ENCODE measurements around the gene ERC1. TPM values are rescaled to one million over a fixed set of nuclear protein-coding genes. Genes with fewer than 3 reads are reported as not detected.

Gene ERC1
- total RNA-seq, 2 experiments from 2014 or later, result 40.1 to 49.6 TPM

GRCh38 chr12:1403417-1403816 lies 412.4 kb downstream of the ERC1 start:
- DNase-seq (no peak), ATAC-seq (ENCODE audit: poor library complexity) (no peak)
- ChIA-PET POLR2A (no interaction called here), CTCF (no interaction called here)
- no peaks in the 10 kb centered on the region for H3K9me3 Mint-ChIP-seq
- no peaks in the 10 kb centered on the region for H3K27me3 Mint-ChIP-seq
- H3K36me3 Mint-ChIP-seq (ENCODE audit: low read depth), result peaks cover 8% of the 10 kb centered on the region
- no peaks in the 10 kb centered on the region for H3K4me1 ChIP-seq (ENCODE audit: insufficient read depth, low read length)
- no peaks in the 10 kb centered on the region for H3K27me3 ChIP-seq (ENCODE audit: control insufficient read depth in 1 of 2, insufficient read depth in 2 of 2, low read length in 2 of 2)
- H3K27ac Mint-ChIP-seq, result no peak overlapping the region
- H3K4me3 Mint-ChIP-seq, result no peak overlapping the region
- peaks cover under 1% of the 10 kb centered on the region for H3K36me3 ChIP-seq (ENCODE audit: insufficient read depth, low read length)
- H3K27ac ChIP-seq (ENCODE audit: low read depth in 1 of 2, low read length in 2 of 2), result no peak overlapping the region
- no peaks in the 10 kb centered on the region for H3K4me1 Mint-ChIP-seq (ENCODE audit: low read depth)
- TF ChIP-seq CTCF (IDR thresholded peaks at IDR 0.05), result no peak
- intact Hi-C loops (cut with DNase I, micrococcal nuclease), result no loop called here
- H3K4me3 ChIP-seq (ENCODE audit: low read length), result no peak overlapping the region
- H3K9me3 ChIP-seq (ENCODE audit: control insufficient read depth in 1 of 2, insufficient read depth in 1 of 2, low read length in 2 of 2), result no peaks in the 10 kb centered on the region

DNA sequence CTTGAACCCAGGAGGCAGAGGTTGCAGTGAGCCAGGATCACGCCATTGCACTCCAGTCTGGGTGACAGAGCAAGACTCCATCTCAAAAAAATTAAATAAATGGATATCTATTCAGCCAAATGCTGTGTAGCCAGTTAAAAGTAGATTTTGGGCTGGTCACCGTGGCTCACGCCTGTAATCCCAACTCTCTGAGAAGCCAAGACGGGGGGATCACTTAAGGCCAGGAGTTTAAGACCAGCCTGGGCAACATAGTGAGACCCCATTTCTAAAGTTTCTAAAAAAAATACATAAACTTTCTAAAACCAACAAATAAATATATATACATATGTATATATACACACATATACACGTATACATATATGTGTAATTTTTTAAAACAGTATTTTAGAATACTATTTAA lies 414.6 kb downstream of the ERC1 start:
- intact Hi-C loops (cut with DNase I, micrococcal nuclease), result no loop called here
- Histone ChIP-seq H3K9me3 (ENCODE audit: control insufficient read depth in 1 of 2, insufficient read depth in 1 of 2, low read length in 2 of 2) (no peaks in the 10 kb centered on the region), H3K4me3 (ENCODE audit: low read length) (no peak overlapping the region), H3K27me3 (ENCODE audit: control insufficient read depth in 1 of 2, insufficient read depth in 2 of 2, low read length in 2 of 2) (no peaks in the 10 kb centered on the region), H3K4me1 (ENCODE audit: insufficient read depth, low read length) (no peaks in the 10 kb centered on the region), H3K36me3 (ENCODE audit: insufficient read depth, low read length) (peaks cover 16% of the 10 kb centered on the region), H3K27ac (ENCODE audit: low read depth in 1 of 2, low read length in 2 of 2) (no peak overlapping the region)
- H3K4me3 Mint-ChIP-seq, result no peak overlapping the region
- DNase-seq (no peak), ATAC-seq (ENCODE audit: poor library complexity) (no peak)
- ChIA-PET CTCF (no interaction called here), POLR2A (no interaction called here)
- H3K4me1 Mint-ChIP-seq (ENCODE audit: low read depth), result no peaks in the 10 kb centered on the region
- H3K9me3 Mint-ChIP-seq, result no peaks in the 10 kb centered on the region
- no peaks in the 10 kb centered on the region for H3K27me3 Mint-ChIP-seq
- TF ChIP-seq CTCF (IDR thresholded peaks at IDR 0.05), result no peak
- H3K36me3 Mint-ChIP-seq (ENCODE audit: low read depth), result peaks cover 28% of the 10 kb centered on the region
- no peak overlapping the region for H3K27ac Mint-ChIP-seq

DNA sequence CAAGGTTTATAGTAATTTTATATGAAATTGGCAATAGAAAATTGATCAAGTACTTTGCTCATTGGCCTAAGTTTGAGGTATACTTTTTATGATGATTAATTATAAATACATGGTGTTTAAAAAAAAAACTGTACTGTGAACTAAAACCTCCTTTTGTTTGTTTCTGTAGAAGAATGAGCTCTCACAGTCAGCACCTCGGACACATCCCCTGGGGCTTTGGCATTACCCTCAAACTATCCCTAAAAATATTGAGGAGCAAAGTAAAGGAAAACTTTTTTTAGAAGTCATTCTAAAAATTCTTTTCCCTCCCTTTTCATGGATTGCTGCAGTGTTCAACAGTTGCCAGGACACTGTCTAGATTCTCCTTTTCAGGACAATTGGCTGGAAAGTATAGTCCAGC lies 419.8 kb downstream of the ERC1 start:
- DNase-seq (no peak), ATAC-seq (ENCODE audit: poor library complexity) (no peak)
- Histone ChIP-seq H3K27ac (ENCODE audit: low read depth in 1 of 2, low read length in 2 of 2) (no peak overlapping the region), H3K9me3 (ENCODE audit: control insufficient read depth in 1 of 2, insufficient read depth in 1 of 2, low read length in 2 of 2) (no peaks in the 10 kb centered on the region), H3K4me1 (ENCODE audit: insufficient read depth, low read length) (no peaks in the 10 kb centered on the region), H3K4me3 (ENCODE audit: low read length) (no peak overlapping the region), H3K27me3 (ENCODE audit: control insufficient read depth in 1 of 2, insufficient read depth in 2 of 2, low read length in 2 of 2) (no peaks in the 10 kb centered on the region), H3K36me3 (ENCODE audit: insufficient read depth, low read length) (peaks cover 27% of the 10 kb centered on the region)
- POLR2A ChIA-PET, result no interaction called here
- H3K4me1 Mint-ChIP-seq (ENCODE audit: low read depth), result no peaks in the 10 kb centered on the region
- H3K9me3 Mint-ChIP-seq, result no peaks in the 10 kb centered on the region
- intact Hi-C loops (cut with DNase I, micrococcal nuclease), result no loop called here
- peaks cover 80% of the 10 kb centered on the region for H3K36me3 Mint-ChIP-seq (ENCODE audit: low read depth)
- CTCF ChIA-PET, result no interaction called here
- no peak for TF ChIP-seq CTCF (IDR thresholded peaks at IDR 0.05)
- H3K27me3 Mint-ChIP-seq, result no peaks in the 10 kb centered on the region
- no peak overlapping the region for H3K27ac Mint-ChIP-seq
- H3K4me3 Mint-ChIP-seq, result no peak overlapping the region
